KG1 (cell line): Measurements from ENCODE around the gene JMJD1C.

ENCODE experiments used
- DNase-seq: peaks from one replicate; lab custom pipeline; 2025; lab: John Stamatoyannopoulos, UW

JMJD1C gene

DNA sequence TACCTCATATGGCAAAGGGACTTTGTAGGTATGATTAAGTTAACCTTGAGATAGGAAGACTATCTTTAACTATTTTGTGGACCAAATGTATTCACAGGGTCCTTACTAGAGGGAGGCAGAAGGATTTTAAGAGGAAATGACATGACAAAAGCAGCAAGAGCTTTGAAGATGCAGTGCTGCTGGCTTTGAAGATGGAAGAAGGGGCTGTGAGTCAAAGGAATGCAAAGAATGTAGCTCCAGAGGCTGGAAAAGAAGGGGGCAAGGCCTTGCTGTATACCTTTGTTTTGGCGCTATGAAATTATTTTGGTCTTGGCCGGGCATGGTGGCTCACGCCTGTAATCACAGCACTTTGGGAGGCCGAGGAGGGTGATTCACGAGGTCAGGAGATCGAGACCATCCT lies 335.9 kb downstream of the JMJD1C start:
- no peak for DNase-seq

DNA sequence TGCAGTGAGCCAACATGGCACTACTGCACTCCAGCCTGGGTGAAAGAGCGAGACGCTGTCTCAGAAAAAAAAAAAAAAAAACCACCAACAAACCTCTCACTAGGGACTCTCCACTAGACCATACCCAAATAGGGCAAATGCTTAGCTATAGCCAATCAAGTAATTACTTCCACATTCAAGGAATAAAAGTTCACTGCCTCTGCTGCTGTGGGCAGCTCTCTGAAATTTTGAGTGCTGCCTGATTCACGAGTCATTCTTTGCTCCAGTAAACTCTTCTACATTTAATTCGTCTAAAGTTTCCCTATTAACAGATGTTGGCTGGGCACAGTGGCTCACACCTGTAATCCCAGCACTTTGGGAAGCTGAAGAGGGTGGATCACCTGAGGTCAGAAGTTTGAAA lies 337.3 kb downstream of the JMJD1C start:
- no peak for DNase-seq

DNA sequence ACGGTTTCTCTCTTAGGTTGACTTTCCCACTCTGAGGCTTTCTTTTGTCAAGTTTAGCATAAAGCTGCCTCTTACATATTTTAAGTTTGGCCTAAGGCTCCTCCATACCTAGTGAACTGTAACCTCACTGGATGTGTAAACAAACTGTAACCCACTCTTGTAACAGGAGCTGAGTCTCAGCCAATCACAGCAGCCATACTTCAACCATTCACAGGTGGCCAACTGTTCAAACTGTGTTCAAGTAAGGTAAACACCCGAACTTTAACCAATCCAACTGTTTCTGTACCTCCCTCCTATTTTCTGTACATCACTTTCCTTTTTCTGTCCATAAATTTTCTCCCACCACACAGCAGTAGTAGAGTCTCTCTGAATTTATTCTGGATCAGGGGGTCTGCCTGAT lies 340.3 kb downstream of the JMJD1C start:
- DNase-seq, result no peak

DNA sequence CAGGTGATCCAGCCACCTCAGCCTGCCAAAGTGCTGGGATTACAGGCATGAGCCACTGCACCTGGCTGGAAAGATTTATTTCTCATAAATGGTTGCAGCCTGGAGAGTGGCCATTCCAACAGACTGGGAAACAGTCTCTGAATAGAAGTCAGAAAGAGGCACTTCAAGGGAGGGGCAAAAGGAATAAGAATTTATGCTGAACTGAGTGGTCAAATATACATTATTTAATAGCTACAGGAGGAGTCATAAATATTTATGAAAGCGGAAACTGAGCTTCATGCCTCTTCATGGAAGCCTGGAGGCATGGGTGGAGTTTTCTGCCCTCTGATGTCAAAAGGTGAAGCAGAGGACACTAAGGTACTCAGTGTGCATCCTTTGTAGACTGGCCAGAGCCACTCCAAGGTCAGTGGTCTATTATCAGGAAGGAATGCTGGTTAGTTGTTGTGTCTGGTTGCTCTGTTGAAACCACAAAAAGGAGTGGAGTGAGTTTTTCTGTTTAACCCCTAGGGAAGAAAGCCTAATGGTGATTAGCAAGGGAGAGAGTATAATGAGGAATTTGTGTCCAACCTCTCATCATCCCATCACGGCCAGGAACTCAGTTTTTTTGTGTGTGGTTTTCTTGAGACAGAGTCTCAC lies 341.9 kb downstream of the JMJD1C start:
- DNase-seq, result no peak

DNA sequence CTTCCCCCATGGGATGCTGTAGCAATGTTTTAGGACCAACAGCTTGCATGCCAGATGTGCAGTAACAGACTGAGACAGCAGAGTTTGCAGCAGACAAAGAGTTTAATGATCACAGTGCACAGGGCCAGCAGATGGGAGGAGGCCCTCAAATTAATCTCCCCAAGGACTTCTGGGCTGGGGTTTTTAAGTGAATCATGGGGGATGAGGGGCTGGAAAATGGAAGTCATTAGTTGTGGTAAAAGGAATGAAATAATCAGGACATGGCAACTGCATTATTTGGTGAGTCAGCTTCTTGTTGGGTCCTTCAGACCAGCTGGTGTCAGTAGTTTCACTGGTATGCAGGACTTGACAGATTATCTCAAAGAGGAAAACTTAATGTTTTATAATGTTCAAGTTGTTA lies 345.2 kb downstream of the JMJD1C start:
- DNase-seq, result no peak

DNA sequence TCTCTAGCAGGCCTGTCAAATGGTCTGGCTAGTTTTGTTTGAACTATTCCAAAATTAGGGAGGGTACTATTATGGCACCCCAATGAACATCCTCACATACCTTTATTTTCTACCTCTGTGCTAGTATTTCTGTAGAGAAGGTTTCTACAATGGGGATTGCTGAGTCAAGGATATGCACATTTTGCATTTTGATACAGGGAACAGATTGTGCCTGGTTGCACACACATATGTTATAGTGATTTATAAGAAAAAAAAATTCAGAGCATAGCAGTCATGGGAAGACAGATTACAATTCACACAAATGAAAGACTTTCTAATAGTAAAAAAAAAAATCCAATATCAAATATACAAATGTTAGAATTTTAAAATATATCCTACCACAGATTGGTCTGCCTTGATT lies 346.7 kb downstream of the JMJD1C start:
- no peak for DNase-seq
